NCI-H1092 (cell line): ENCODE measurements around the gene TNS3.

Experiments used
- DNase-seq: peaks from one replicate; lab custom pipeline; 2025; lab: John Stamatoyannopoulos, UW

The TNS3 gene

DNA sequence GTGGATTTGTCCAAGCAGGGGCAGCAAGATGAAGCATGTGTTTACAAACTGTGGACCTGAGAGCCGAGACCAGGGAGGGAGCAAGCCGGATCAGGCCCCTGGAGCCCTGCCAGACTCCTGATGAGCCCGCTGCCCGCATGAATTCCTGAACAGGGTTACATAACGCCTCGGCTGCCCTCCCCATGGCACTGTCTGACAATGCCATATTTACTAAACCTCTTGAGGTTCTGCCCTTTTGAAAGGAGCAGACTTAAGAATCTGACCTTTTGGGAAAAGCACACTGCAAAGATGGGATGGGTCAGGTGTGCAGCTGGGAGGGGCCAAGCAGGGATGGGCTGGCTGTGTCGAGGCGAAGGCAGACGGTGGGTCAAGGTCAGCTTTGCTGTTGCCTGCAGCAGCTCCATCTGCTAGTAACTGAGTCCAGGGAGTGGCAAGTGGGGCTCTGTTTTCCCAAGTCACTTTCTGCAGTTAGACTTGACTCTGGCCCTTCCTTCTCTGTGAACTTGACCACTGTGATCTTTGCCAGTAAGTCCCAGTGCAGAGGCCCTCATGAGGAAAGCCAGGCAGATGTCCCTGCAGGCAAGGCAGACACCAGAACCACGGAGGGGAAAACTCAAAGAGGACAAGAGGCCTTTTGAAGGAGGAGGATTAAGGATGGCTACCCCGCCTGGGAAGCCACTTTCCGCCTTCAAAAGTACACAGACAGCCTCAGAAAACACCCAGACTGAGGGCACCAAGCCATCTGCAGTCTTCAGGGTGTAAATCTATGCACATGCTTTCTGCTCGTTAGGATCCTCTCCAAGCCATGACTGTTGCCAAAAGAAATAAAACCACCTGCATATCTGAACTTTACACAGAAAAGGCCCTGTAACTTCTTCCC, 175.8 kb downstream of the TNS3 start:
- peak; percentile 6 for DNase-seq

DNA sequence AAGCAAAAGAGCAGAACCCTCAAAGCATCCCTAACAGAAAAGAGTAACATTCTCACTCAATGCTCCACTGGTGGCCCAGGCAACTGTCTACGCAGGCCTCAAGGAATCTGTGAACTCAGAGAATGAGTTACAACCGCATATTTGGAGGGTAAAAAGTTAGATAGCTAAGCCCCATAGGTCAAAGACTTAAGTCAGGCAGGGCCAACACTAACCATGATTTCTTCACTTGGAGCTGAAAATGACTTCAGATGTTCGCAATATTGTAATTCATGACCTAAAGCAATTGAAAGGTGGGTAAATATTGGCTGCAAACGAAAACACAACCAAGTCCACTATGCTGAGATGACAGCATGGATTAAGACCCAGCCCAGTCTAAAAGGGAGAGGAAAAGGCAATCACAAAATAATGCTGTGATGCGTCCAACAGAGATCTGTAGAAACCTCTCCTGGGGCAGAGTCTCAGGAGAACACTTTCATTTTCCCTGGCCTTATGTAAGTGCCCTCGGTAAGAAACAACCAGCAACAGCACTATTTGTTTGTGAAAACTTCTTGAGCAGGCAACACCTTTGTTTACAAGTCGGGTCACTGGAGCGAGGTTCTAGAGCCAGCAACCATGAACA, 176.5 kb downstream of the TNS3 start:
- DNase-seq: no peak

DNA sequence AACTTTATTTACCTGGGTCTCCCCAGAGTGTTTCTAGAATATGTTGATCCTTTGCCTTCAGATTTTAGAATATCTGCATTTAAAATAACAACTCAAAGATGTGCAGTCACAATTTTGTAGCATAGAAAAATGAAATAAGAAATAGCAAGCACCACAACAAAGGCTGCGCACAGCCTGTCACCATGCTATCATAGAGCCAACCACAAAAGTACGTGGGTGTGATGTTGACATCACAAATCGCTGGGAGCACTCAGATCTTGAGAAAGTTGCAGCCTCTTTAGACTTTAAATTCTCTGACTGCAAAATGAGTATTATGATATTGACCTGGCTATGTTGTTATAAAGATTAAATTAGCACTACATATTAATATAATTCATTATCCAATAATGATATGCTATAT, 177.9 kb downstream of the TNS3 start:
- DNase-seq: no peak

DNA sequence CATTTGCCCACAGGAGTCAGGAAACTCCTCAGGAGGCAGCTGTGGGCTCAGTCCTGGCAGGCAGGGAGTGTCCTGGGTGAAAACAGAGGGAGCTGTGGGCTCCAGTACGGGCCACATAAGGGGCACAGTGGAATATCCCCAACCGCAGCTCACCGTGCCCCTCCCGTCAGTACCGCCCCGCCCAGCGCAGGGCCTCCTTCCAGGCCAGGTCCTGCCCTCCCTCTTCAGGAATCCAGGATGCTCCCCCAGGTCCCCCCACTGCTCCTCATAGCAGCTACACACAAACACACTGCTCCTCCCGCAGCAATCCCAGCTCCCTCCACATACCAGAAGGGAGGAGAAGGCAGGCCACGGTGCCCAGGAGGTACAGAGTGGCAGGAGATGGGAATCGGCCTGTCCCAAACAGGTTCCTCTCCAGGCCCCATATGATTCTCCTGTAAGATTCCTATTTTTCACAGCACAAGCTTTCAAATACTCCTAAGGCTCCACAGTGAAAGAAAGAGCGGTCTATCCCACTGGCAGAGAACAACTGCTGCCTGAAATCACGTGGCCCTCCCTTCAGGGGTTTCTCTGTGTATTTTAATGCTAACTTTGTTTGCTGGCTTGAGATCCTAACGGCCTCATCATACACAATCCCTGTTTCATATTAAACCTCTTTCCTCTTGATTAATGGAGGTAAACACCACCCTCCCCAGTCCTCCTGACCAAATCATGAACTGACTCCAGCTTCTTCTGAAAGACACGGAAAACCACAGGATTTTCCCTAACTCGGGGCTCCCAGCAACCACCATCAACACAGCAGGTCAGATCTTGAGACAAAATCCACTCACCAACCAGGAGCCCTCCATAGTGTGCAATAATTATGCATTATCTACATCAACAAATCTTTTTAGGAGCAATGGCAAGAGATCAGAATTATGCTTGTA, 178.7 kb downstream of the TNS3 start:
- DNase-seq: no peak

GRCh38 chr7:47401611-47402570, 180.0 kb downstream of the TNS3 start:
- no peak for DNase-seq

- no peak for DNase-seq
These were observed 181.1 kb downstream of the TNS3 start for GRCh38 chr7:47400741-47401206.

DNA sequence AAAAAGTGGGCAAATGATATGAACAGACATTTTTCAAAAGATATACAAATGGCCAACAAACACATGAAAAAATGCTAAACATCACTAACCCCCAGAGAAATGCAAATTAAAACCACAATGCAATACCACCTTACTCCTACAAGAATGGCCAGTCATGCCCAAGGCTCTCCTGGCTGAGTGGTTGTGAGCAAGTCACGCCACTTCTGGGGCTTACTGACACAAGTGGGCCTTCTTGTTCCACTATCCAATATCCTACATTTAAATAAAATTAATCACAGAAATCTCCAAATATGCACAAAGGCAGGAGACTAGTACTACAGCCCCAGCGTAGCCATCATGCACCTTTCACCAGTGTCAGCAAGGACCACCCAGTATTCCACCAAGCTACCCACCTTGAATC, 181.9 kb downstream of the TNS3 start:
- no peak for DNase-seq

DNA sequence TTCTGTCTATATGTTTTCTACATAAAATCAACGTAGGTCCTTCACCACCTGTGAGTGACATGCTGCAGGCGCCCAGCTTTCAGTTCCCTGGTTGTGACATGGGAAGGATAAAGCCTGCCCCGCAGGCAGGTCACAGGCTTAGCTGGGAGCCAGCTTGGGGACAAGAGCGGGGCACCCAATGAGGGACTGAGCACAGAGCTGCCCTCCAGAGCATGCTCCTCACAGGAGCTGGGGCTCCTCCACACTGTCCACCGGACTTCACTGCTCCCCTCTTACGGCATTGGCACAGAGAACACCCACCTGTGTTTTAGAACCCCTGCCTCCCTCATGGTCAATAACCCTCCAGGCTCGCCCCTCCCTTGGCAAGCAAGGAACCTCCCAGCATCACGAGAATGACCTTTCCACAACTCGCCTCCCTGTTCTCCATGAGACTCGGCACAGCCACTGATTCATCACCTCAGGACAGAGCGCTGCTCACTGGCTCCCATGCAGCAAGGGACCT, 187.1 kb downstream of the TNS3 start:
- DNase-seq: no peak

GRCh38 chr7:47394216-47394615, 187.7 kb downstream of the TNS3 start:
- DNase-seq: no peak

GRCh38 chr7:47393406-47393805, 188.5 kb downstream of the TNS3 start:
- no peak for DNase-seq

DNA sequence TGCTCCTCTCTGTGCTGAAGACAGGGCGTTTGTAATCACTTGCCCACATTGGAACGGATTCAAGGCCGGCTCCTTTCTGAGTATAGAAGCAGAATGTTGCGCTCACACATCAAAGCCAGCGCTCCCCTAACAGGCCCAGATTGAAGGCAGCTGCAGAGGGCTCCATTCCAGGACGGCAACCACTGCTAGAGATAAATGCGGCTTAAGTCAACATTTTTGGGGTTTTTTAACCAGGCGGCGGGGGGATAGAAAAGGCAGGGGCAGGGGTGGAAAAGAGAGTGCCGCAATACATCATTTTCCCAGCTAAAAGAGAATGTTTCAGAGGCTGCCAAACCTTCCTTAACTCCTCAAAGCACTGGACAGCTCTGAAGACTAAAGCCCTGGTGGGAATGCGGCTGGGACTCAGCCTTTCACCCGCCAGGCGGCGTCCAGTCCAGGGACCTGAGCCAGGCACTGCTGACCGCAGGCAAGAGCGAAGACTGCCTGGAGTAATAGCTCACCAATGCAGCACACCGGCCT, 189.6 kb downstream of the TNS3 start:
- no peak for DNase-seq

DNA sequence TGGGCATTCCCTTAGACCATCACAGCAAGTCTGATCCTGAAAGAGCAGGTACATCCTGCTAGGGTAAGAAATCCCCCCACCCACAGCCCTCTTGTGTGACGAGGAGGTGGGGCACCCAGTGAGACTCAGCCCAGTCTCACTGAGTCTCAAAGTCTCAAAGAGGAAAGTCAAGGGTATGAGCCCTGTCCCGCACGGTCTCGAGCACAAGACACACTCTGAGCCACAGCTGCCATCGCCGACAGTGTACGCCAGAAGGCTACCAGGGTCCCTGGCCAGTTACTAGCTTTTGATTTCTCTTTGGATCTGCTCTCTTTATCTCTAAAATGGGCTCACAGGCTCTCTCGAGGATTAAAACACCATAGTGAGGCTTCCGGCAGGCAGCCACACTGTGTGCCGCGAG, 190.2 kb downstream of the TNS3 start:
- no peak for DNase-seq

GRCh38 chr7:47390914-47391313, 191.0 kb downstream of the TNS3 start:
- no peak for DNase-seq

DNA sequence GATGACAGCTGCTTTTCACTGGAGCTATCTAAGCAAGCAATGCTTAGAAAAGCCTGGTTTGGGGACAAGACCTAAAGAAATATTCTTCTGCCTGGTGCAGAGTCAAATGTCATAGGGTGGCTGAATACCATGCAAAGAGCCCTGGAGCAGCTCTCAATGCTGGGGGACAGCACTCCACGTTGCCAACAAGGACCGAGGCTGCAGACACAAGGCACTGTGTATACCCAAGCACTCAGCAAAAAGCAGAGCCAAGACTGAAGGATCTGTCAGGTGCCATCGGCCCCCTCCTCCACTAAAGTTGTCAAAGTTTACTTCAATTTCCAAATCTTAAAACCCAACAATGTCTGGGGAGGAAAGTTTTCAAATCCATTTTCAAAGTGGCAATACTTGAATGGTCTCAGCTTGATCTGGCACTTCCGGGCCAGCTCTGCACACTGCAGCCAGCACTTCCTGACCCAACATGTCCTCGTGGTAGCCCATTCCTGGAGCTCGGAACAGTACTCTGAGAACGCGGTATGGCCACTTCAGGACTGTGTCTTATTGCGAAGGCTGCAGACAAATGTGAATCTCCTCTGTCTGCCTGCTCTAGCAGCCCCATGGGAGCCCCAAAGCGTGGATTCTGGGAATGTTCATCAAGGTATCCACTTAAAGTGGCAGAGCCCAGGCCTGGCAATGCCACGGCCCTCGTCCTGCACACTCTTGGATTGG, 191.8 kb downstream of the TNS3 start:
- no peak for DNase-seq

DNA sequence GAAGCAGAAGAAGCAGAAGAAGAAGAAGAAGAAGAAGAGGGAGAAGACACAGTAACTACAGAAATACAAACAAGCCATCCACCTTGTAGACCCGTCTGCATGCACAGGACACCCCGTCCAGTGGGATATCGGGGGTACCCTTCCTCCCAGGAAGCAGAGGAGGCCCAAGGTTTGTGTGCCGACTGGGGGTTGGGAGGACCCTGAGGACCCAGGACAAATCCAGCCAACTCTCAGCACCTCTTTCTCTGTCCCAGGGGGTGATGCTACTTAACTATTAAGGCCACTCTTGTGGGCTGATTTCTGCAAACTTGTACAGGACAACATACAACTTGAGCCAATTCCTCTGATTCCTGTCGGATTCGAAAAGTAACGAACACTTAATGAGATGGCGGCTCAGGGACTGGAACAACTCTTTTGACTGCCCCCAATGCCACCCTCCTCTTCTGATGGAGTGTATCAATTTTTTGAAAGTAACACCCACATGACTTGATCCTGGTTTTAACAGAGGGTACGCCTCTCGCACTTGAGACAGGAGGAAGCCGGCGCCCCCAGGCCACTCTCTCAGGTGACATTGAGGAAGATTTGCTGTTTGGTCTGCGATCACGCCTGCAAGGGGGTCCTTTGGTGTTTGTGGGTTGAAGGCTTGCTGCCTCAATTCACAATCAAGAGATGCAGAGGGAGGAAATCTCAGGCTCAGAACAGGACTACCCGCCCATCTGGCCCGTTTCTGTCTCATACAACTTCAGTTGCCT, 192.6 kb downstream of the TNS3 start:
- DNase-seq: no peak

- DNase-seq: no peak
These were observed 194.4 kb downstream of the TNS3 start for GRCh38 chr7:47387506-47387905.

DNA sequence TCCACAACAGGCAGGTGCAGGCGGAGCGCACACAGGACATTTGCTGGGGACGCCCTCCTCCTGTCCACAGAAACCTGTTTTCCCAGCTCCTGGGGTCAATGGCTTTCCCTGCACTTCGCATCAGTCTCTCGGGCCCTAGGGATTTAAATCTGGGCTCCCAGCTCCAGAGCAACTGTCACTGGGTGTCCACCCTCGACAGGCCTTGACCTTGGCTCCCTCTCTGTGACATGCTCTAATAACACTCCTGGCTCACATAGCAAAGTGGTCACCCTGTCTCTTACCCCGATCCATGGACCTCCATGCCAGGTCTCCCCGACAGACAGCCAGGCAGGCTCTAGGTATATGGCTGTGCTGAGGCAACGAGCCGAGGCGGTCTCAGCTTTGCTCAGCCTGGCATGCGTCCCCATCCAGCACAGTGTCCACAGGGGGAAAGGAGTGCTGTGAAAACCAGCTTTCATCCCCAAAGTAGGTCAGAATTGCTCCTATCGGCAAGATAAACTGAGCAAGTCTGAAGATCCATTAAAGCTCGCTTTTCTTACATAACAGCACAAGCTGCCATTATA, 195.6 kb downstream of the TNS3 start:
- DNase-seq: no peak

DNA sequence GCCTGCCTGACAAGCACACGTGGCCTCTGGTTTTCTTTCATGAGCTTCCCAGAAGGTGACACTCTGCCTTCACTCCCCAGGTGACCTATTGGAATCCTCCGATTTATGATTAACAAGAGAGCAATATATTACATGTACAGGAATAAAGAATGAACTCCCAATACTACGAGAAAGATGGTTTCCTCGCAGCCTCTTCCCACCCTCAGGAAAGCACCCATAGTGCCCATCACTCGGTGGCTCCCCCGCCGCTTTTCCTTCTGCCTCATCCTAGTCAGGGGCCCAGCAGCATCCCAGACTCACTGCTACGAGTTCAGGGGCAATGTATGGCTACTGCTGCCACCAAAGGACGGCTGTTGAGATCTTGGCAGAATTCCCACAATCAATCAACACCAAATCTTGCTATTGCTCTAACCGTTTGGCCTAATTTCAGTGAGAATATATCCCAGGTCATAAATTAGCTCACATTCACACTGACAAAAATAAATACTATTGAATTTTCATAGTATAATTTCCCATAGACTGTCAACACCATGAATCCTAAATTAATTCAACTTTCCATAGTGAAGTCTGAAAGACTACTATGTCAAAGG, 196.3 kb downstream of the TNS3 start:
- DNase-seq: no peak
